HG02885 (cell line): ENCODE data around the gene RNF220.
A peak's percentile ranks its signal among the peaks of the same experiment; 100 is the strongest.

Source experiments
- ATAC-seq: cut with Tn5 transposase; IDR thresholded peaks from one replicate; pipeline ENCODE4 v1.9.1; 2021; ENCODE audit warnings: mild to moderate bottlenecking; ENCODE audit not compliant: unreplicated experiment, poor library complexity

RNF220 gene

DNA sequence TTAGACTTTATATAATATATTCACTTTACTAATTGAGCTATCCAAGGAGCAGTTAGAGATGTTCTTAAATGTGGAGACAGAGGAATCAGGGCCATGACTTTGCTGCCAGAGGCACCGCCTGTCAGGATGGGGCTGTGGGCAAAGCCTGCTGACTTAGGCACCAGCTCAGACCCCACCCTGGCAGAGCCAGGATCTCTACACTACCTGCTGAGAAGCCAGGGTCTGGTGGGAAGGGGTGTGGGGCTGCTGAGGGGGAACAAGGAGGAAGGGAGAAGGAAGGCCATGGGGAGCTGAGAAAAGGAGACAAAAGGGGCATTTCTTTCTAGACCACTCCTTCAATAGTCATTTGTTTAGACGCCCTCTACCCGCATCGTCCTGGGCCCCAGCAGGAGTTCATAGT lies 164.4 kb downstream of the RNF220 start:
- no peak for ATAC-seq

DNA sequence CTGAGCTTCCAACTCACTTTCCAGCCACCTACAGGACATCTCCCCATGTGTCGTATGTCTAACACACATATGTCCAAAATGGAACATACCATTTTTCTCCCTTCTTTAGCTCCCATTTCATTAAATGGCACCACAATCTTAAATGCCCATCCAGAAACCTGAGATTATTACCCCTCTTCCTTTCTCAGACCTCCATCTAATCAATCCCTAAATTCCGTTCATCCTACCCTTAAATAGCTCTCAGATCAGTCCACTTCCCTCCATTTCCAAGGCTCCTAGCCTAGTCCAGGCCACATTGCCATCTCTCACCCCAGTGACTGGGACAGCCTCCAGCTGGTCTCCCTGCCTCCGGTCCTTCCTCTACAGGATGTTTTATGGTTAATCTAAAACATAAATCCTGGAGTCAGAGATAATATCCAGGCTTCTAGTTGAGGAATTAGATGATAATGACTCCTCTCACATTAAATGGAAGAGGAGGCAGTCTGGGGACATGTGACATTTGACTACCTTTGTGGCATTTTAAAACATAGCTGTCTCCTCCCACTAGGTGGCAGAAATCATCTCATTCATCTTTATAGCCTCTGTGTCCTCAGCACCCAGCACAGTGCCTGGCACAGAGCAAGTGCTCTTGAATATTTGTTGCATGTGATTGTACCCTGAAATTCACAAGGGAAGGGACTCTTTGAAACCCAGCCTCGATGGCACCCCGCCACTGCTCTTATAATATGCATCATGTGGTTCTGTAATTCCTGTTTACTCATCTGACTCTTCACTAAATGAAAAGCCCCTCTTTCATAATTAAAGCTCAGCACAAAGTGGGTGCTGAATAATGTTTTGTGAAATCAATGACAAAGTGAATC lies 166.9 kb downstream of the RNF220 start:
- no peak for ATAC-seq

DNA sequence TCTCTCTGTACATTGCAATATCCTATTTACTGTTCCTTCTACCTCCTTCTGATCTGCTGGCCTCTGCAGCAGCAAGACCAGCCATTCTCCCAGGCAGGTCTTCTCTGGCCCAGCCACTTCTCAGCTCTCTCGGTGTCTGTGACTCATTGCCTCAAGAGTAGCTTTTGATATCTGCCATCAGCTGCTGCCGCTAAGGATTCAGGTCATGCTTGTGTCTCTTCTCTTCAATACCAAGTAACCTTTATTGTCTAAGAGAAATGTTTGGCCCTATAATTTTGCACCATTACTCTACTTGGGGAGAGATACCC lies 167.5 kb downstream of the RNF220 start:
- no peak for ATAC-seq

DNA sequence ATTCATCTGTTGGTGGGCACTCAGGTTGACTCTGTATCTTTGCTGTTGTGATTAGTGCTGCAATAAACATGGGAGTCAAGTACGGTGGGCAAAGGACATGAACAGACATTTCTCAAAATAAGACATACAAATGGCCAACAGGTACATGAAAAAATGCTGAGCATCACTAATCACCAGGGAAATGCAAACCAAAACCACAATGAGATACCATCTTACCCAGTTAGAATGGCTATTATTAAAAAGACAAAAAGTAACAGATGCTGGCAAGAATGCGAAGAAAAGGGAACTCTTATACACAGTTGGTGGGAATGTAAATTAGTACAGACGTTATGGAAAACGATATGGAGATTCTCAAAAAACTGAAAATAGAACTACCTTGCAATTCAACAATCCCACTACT lies 170.3 kb downstream of the RNF220 start:
- ATAC-seq = no peak

DNA sequence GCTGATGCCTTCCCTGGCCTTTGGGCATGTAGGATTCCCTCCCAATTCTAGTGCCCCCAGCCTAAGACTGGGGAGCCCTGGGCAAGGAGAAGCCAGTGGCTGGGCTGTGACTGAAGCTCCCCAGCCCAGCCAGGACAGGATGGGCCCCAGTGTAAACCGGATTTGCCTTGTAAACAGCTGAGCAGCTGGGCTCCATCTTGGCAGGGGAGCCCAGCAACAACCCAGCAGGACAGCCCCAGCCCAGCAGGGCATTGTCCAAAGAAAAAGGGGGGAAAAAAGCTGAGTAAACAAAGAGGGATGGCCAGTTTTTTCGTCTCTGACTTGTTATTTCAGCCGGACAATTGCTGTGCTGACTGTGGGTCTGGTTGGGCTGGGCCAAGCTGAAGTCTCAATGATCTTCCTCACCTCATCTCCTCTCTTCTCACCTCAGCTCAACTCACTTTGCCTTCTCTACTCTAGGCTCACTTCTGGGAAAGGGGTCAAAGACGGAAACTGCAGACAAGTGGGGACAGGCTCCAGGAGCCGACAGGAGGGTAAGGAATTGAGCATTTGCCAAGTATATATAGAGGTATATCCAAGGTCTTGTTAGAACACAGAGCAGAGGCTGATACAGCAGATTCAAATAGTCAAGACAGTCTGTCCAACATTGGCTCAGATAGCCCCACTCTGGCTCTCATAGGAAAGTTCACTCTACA lies 171.5 kb downstream of the RNF220 start:
- no peak for ATAC-seq

DNA sequence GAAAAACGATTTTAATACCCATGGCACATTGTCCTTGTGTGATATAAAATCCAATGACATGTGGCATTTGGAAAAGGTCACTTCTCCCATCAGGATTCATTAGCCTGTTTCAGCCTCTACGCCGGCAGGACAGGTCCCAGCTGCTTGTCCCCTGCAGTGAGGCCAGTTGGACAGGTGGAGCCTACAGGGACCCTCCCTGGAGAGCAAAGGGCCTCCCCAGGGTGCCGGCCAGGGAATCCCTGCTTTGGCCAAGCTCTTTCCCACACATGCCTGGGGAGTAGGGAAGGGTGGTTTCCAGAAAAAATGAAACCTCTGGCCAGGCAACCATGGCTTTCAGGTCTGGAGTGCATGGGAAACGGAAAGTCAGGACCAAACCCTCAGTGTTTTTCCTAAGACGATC lies 176.2 kb downstream of the RNF220 start:
- no peak for ATAC-seq

DNA sequence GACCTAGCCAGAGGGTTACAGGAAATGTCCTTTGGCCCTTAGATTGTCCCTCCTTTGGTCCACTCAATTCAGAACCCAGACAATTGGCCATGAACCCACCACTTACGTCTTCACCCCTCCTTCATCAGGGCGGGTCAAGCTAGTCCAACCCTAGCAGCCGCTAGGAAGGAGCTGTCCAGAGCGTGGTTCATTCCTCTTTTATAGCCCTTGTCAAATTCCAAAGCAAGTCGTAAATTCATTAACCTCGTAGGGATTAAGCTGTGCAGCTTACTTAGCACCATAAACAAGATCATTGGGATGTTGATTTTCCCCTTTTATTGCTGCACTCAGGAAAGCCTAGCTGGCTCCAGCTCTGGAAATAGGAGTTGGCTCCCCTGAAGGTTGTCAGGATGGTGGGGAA lies 179.1 kb downstream of the RNF220 start:
- ATAC-seq = no peak

DNA sequence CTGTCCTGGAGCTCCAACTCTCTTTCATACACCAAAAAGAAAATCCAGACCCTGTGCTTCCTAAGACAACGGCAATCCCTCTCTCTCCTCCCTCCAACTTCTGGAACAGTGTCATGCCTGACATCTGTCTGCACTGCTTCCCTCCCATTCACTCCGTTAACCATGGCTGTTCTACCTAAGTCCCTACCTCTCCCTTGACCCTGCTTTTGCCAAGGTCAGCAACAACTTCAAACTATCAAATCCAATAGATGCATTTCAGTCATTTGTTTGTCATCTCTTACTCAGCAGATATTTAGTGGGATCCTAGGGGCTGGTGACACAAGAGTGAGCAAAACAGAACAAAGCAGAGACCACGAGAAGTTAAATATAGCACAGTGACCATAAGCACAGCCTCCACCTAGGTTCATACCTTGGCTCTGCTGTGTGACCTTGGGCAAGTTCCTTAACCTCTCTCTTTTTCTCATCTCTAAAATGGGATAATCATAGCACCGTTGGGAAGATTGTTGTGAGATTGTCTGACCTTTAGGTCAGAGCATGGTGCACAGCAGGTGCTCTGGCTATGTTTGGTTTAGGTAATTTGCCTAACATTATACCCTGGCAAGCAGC lies 180.4 kb downstream of the RNF220 start:
- no peak for ATAC-seq

DNA sequence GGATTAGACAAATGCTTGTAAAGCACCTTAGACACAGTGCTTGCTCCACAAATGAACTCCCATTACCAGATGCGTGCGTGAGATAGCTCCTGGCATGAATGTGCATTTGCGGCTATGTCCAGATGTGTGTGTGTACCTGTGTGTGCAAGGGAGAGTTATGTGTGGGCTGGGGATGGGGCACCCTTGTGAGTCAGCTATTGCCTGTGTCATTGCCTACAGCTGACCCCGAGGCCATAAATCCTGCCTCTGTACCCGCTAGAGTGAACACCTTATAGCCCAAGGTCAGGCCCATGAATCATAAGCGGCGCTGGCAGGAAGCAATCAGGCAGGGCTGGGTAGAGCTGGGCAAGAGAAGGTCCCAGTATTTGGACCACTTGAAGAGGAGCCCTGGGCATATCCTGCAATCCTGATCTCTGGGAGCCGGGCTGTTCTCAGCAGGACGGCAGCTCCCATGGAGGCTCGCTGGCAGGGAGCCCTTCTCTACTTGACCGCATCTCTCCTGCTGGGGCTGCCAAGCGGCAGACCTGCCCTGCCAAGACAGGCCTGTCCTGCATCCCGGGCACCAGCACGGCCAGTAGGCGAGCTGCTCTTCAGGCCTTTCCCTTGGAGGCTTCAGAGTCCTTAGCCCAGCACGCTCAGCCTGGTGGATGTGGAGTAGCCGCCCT lies 182.9 kb downstream of the RNF220 start:
- ATAC-seq = no peak

DNA sequence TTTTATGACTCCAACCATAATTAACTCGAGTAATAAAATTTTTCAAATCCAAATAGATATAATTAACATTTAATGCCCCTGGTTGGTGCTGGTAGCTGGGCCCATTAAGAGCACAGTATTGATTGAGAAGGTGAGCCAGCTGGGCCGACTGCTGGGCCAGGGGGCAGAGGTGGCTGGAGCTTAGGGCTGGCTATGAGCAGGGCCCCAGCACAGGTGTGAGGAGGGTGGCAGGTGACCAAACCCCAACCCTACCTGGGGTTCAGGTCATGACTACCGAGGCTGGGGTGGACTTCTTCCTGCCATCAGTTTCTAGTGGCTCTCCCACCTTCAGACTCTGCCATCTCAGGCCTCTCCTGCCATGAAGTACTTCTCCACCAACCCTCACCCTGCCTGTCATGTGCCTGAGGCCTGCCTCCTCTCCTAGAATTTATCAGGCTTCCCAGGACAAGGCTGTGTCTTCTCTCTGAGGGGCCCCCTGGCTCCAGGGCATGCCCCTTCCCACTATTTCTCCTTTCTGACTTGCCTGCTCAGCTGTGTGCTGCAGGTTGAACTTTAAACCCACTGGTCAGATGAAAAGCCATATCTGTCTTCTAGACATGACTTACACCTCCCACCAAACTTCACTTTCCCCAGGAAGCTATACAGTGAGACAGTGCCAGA lies 183.6 kb downstream of the RNF220 start:
- ATAC-seq = no peak

DNA sequence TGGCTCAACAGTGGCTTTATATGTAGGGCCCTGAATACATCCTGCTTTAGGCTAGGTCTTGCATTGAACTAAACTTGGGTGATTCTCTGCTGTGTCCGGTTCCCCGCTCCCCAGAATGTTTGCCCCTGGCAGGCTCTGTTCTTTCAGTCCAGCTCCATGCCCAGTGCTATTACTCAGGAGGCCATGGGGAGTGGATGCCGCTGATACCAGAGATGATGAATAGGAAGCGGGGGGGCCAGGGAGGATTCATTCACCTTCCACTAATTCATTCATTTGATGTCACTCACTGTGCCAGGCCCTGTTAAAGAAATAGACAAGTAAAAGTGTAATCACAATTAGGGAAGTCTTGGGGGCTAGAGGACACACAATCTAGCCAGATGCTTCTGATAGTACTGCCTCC lies 185.4 kb downstream of the RNF220 start:
- no peak for ATAC-seq

DNA sequence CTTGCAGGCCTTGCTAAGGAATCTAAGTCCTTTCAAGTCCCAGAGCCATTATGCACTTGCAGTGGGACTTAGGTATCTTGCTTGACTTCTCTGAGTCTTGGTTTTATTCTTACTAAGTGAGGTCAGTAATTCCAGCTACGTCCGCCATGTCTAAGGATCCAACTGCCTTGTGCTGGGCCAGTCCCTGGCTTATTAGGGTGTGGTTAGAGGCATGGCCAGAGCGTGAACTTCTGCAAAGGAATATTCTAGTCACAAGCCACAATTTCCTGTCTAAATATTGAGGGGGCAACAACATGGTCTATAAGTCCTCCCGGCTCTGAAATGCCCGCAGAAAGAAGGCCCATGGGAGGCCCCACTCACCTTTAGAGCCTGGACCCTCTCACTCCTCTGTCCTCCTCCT lies 186.3 kb downstream of the RNF220 start:
- ATAC-seq = no peak

DNA sequence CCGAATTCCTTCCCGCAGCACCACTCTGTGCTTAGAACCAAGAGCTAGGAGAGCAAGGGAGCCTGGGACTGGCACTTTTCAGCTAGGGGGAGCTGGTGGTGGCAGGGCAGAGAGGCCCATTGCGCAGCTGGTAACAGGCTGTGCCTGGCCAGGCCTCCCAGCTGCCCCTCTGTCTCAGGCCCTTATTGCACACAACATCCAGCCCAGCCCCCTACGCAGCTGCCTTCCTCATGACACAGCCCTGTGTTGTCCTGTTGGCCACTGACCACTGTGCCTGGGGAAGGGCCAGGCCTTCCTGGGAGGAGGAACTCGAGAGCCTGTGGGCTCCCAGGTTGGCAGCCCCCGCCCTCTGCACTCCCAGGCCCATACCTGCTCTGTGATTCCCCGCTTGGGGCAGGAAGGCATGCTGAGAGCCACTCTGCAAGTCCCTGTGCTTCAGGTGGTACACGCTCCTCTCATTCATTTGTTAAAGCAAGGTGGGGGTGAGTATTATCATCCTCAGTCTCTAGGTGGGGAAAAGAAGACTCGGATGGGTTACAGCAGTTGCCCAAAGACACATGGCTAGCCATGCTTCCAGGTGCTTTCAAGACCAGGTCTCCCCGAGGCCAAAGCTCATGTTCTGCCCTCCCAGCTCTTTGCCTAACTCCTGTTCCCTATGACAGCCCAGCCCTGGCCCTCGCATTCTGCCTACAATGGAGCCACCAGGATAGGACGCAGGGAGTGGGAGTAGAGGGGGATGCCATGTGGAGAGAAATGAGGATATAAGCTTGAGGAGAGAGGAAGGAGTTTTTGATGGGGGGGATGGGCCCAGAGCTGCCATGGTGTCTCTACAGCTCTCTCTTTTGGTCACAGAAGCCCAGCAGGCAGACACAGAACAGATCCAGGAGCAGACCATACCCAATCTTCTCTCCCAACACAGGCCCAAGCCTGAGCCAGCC lies 187.4 kb downstream of the RNF220 start:
- ATAC-seq = no peak

DNA sequence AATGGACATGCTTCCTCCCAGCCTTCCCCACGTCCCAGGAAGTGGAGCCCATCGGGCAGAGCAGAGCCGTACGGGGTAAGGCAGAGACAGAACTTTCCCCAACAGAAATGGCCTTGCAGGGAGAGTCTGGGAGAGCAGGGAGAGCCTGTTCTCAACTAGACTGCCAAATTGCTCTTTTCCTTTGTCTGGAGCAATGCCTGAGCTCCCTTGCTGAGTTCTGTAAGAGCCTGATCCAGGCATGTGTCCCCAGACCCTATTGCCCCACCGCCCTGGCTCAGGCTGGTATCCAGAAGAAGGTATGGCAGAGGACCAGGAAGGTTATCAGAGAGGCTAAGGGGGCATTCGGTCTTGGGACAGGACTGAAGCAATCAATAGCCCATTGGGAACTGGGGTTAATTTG lies 189.3 kb downstream of the RNF220 start:
- ATAC-seq = no peak

DNA sequence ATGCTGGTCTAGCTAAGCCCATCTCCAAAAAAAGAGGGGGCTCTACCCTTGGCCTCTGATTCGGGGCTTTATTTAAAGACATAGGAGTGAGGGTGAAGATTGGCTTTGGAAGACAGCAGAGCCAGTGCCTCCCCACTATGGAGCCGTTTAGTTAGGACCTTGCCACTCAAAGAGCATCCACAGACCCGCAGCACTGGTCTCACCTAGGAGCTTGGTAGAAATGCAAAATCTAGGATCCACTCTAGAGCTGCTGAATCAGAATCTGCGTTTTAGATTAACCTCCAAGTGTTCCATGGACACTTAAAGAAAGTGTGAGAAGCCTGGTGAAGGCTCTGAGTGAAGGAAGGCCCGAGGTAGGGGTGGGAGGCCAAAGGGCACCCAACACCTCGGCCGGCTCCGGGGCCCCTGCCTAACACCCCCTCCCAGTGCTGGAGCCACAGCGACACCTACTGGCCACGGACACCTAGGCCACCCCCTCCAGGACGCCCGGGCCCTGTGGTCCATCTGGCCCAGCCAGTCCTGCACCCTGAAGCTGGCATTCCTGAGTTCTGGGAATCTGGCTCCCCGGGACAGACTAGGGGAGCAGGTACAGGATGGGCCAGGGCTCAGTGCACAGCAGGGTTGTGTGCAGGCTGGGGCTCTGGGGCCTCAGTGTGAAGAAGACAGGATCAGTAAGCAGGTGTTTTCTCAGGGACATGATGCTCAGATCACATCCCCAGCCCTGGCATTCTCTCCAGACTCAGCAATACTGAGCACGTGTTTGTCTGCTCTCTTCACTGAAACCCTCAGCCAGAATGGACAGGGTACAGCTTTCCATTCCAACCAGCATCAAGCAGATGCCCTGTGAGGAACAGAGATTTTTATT lies 190.0 kb downstream of the RNF220 start:
- ATAC-seq = peak; percentile 66

DNA sequence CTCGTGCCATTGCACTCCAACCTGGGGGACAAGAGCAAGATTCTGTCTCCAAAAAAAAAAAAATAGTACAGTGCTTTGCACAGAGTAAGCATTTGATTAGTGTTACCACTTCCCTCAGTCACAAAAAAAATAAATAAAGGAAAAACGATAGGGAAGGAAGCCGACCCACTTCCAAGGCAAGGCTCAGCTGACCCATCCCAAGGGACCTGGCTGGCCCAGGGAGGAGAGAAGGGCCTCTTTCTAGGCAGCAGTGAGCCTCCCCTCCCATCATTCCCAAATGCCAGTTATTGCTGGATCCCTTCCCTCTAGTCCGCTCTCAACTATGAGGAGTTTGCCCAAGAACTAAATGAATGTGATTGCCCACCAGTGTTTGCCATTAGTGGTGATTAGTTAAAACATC lies 191.5 kb downstream of the RNF220 start:
- no peak for ATAC-seq

DNA sequence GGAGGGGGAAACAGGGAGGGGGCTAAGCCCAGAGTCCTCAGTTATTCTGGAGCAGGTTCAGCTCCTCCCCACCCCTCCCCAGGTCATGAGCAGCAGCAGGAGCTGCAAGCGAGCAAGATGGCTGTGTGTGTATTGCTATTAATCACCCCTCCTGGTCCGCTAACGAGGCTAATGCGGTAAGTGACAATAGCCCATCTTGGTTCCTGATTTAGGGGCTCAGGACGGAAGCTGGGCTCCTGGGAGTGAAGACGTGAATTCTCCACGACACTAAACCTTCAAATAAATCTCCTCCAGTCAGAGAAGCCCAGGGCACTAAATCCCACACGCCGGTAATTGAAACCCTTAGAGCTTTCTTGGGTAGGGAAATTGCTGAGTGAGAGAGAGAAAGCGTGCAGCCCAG lies 193.1 kb downstream of the RNF220 start:
- no peak for ATAC-seq
